ES-I3 (cell line): ENCODE measurements around the gene SAMD15.
"Not testable (repeated sequence)": the region's sequence is repeated elsewhere in the genome, so short reads cannot be mapped to it uniquely, and the experiment has no call there.

ENCODE experiments used
- H3K36me3 ChIP-seq: 2 replicates; pipeline ENCODE4 v1.6.1; 2013; ENCODE audit warnings: mild to moderate bottlenecking, low read length, control low read depth, moderate library complexity; ENCODE audit not compliant: insufficient read depth
- H3K4me1 ChIP-seq: 2 replicates; pipeline ENCODE4 v1.6.1; 2013; ENCODE audit warnings: mild to moderate bottlenecking, control low read depth, low read length; ENCODE audit not compliant: insufficient read depth
- H3K9ac ChIP-seq: 2 replicates; pipeline ENCODE4 v1.6.1; 2013; ENCODE audit warnings: low read depth, mild to moderate bottlenecking, low read length, moderate library complexity
- H3K9me3 ChIP-seq: 2 replicates; pipeline ENCODE4 v1.6.1; 2013; ENCODE audit warnings: mild to moderate bottlenecking, low read length, moderate library complexity; ENCODE audit not compliant: control insufficient read depth, insufficient read depth

Gene SAMD15

DNA sequence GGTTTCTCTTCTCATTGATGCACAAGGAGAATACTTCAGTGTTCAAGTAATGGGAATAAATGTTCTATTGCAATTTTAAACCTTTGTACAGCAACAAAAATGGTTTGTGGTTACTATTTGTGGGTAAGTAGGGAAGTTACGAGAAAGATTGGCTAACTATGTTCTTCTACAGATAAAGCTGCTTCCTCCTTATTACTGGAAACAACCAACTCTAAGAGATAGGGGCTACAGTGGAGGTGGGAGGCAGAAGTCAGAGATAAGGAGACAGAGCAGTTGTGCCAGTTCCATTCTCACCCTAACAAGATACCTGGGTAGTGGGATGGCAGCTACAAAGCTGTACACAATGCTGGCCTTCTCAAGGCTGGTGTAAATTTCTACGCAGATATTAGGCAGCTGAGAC lies 30.0 kb downstream of the SAMD15 start:
- Histone ChIP-seq H3K9me3 (no peaks in the 10 kb centered on the region), H3K4me1 (no peaks in the 10 kb centered on the region), H3K36me3 (no peaks in the 10 kb centered on the region), H3K9ac (no peak overlapping the region)

DNA sequence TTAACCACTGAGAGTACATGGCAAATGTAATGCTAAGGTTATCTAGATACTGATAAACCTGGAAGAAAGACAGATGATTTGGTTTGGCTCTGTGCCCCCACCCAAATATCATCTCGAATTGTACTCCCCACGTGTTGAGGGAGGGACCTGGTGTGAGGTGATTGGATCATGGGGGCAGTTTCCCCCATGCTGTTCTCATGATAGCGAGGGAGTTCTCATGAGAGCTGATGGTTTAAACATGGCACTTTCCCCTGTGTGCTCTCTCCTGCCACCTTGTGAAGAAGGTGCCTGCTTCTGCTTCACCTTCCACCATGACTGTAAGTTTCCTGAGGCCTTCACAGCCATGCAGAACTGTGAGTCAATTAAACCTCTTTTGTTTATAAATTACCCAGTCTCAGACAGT lies 32.0 kb downstream of the SAMD15 start:
- Histone ChIP-seq H3K9ac (no peak overlapping the region), H3K4me1 (no peaks in the 10 kb centered on the region), H3K9me3 (no peaks in the 10 kb centered on the region), H3K36me3 (no peaks in the 10 kb centered on the region)

DNA sequence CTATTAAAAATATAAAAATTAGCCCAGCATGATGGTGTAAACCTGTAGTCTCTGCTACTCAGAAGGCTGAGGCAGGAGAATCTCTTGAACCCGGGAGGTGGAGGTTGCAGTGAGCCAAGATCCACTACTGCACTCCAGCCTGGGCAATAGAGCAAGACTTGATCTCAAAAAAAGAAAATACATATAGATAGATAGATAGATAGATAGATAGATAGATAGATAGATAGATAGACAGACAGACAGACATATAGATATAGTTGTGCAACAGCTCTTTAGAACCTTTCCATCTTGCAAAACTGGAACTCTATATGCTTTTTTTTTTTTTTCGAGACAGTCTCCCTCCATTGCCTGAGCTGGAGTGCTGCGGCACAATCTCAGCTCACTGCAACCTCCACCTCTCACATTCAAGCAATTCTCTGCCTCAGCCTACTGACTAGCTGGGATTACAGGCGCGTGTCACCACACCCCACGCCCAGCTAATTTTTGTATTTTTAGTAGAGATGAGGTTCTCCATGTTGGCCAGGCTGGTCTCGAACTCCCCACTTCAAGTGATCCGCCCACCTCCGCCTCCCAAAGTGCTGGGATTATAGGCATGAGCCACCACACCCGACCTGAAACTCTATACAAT lies 38.3 kb downstream of the SAMD15 start:
- H3K4me1 ChIP-seq, H3K9me3 ChIP-seq, H3K36me3 ChIP-seq, H3K9ac ChIP-seq: not testable (repeated sequence)

DNA sequence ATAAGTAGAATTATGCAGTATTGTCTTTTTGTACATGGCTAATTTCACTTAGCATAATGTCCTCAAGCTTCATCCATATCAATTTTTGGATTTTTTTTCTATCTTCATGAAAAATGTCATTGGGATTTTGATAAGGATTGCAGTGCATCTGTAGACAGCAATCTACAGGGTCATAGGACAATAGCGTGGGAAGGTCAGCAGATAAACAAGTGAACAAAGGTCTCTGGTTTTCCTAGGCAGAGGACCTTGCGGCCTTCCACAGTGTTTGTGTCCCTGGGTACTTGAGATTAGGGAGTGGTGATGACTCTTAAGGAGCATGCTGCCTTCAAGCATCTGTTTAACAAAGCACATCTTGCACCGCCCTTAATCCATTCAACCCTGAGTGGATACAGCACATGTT lies 38.9 kb downstream of the SAMD15 start:
- not testable (repeated sequence) for H3K36me3 ChIP-seq, H3K4me1 ChIP-seq, H3K9ac ChIP-seq, H3K9me3 ChIP-seq

DNA sequence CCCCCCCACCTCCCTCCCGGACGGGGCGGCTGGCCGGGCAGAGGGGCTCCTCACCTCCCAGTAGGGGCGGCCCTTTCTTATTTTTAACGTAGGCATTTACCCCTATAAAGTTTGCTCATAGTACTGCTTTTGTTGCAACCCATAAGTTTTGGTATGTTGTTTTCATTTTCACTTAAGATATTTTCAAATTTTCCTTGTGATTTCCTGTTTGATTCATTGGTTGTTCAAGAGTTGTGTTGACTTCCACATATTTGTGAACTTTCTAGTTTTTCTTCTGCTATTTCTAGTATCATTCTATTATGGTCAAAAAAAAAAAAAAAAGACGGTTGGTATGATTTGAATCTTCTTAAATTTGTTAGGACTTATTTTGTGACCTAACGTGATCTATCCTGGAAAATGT lies 39.7 kb downstream of the SAMD15 start:
- H3K4me1 ChIP-seq, result no peaks in the 10 kb centered on the region
- no peak overlapping the region for H3K9ac ChIP-seq

DNA sequence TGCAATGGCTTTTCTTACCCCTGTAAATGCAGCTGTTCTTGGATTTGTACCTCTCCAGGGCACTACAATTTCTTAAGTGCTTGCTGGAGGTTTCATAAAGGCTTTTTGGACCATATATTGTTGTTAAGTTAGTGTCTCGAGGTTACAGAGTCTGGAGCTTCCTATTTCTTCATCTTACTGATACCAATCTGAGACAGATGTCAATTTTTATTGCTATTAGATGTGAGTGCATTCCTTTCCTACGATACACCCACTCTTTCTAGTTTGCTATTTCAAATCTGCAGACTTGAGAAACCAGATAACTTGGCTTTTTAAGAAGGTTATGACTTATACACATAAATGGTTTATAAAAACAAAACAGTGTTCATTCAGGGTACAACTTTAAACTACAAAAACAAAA lies 44.0 kb downstream of the SAMD15 start:
- Histone ChIP-seq H3K9me3 (peaks cover 2% of the 10 kb centered on the region; the same call in 1 of the 2 replicates), H3K36me3 (no peaks in the 10 kb centered on the region; the same call in 1 of the 2 replicates), H3K9ac (no peak overlapping the region), H3K4me1 (no peaks in the 10 kb centered on the region)

More for the DNA sequence above, 39.7 kb downstream of the SAMD15 start:
- Histone ChIP-seq H3K9me3 (peaks cover 2% of the 10 kb centered on the region; the same call in 1 of the 2 replicates), H3K36me3 (no peaks in the 10 kb centered on the region; the same call in 1 of the 2 replicates)

DNA sequence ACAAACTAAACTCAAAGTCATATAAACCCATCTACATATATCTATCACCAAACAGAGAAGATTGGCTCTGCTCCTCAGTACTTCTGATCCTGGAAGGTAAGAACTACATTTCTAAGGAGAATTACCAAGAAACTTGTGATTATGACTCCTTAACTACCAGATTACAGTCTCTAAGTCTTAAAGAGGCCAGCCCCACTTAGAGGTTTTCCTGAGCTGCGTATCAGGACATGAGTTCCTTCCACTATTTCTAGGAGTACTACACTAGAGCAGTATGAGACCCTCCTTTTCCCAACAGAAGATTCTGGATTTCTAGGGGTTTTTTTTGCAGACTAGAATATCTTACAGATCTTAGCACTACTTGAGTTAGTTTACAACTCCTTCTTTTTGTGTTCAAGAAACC lies 46.2 kb downstream of the SAMD15 start, which contains the start of gene NOXRED1:
Gene NOXRED1 (minus strand): TSS at position 101 of the 400 bp plus-strand sequence. CDS start 634 bp downstream, outside the sequence.
- Histone ChIP-seq H3K36me3 (peaks cover 13% of the 10 kb centered on the region), H3K4me1 (no peaks in the 10 kb centered on the region), H3K9me3 (no peaks in the 10 kb centered on the region; the same call in 1 of the 2 replicates), H3K9ac (no peak within 1 kb of the TSS)

DNA sequence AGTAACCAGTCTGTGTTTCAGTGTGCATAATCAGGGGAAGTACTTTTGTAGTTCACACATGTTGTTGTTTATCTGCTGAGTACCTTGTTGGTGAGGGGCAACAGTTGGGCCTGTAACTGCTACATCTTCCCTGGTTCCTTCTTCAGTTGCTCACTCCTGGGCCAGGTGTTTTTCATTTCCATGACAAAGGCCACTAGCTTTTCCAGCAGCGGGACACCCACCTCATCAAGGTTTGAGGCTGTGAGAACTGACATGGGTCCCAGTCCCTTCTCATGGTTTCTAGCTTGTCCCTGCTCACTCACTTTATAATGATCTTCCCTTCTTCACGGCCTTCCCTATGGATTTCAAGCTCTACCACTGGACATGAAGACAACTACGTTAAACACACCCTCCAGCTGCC lies 47.7 kb downstream of the SAMD15 start:
- Histone ChIP-seq H3K4me1 (no peaks in the 10 kb centered on the region), H3K36me3 (peaks cover 20% of the 10 kb centered on the region), H3K9me3 (no peaks in the 10 kb centered on the region), H3K9ac (no peak overlapping the region)

DNA sequence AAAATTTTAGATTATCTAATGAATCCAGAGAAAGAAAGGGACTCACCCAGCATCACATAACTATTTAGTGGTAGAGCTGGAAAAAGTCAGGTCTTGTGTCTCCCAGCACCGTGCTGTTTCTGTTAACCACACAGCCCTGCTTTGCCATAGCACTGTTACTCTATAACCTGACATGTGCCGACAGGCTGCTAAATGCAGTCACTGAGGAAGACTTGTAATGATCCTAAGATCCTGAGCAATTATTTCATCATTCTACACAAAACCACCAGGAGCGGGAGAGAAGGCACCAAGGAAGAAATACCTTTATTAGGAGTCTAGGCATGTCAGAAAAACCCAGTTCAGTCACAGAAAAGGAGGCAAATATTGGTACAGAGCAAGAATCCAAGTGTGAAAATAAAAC lies 49.2 kb downstream of the SAMD15 start:
- Histone ChIP-seq H3K4me1 (no peaks in the 10 kb centered on the region), H3K36me3 (peaks cover 20% of the 10 kb centered on the region), H3K9me3 (no peaks in the 10 kb centered on the region), H3K9ac (no peak overlapping the region)

DNA sequence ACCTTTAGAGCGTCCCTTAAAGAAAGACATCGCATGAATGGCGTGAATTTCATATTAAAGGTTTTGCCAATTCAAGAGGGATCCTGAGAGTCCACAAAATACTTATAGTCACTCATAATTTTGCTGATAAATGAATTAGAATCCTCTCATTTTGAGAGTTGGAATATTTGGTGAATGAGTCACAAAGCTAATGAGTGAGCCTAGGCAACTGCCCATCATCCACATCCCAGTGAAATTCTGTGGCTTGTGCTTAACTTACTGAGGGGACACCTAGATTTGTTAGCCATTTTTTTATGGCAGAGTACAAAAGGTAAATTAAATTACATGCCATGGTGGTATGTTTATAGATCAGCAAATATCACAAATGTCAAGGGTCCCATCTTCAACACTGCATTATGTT lies 58.9 kb downstream of the SAMD15 start:
- H3K4me1 ChIP-seq, result no peaks in the 10 kb centered on the region
- H3K36me3 ChIP-seq, result peaks cover 16% of the 10 kb centered on the region
- H3K9me3 ChIP-seq, result no peaks in the 10 kb centered on the region
- H3K9ac ChIP-seq, result no peak overlapping the region

DNA sequence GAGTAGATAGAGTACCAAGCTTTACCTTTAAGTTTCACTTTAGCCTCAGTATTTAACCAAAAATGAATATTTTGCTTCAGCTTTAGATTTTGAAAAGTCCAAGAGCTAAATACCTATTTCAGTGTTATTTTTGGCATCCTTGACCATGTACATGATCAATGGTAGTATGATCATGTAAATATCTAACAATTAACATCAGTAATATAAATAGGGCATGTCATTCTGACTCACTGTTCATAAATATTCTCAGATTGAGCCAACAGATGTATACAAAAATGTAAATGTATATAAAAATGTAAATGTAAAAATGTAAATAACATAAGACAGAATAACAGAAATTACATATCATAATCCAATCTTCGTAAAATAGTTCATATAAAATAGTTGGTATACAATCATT lies 61.4 kb downstream of the SAMD15 start:
- Histone ChIP-seq H3K4me1 (no peaks in the 10 kb centered on the region), H3K36me3 (peaks cover 23% of the 10 kb centered on the region), H3K9me3 (no peaks in the 10 kb centered on the region), H3K9ac (no peak overlapping the region)

DNA sequence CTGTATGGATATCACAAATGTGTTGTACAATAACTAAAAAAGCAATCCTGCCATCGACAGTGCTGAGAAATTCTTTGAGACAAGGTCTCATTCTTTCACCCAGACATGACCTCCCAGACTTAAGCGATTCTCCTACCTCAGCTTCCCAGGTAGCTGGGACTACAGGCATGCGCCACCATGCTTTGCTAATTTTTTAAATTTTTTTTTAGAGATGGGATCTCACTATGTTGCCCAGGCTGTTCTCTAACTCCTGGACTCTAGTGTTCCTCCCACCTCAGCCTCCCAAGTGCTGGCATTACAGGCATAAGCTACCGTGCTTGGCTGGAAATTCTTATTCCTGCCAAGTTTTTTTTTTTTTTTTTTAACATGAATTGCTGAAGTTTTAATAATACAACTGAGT lies 62.7 kb downstream of the SAMD15 start:
- peaks cover 23% of the 10 kb centered on the region for H3K36me3 ChIP-seq

More for the DNA sequence above, 62.7 kb downstream of the SAMD15 start:
- H3K4me1 ChIP-seq, result no peaks in the 10 kb centered on the region
- H3K9me3 ChIP-seq, result no peaks in the 10 kb centered on the region
- no peak overlapping the region for H3K9ac ChIP-seq
